HCT116 (cell line): Measurements from ENCODE around the gene CNTF. TPM values are rescaled to one million over a fixed set of nuclear protein-coding genes. Genes with fewer than 3 reads are reported as not detected.

Source experiments
- ATAC-seq: fragments of 200-7000 bp; cut with Tn5 transposase; 2 replicates; pipeline ENCODE4 v1.9.1; 2020; ENCODE audit warnings: mild to moderate bottlenecking, moderate library complexity
- BruUV-seq: library from RNA; stranded (reverse); fragments of 400-500 nt; replicated peaks from 2 replicates; lab custom pipeline; 2021; lab: Mats Ljungman, UMichigan
- CTCF ChIA-PET: fragments of 300-600 bp; sonication (Branson Sonifier 250); formaldehyde crosslinking; loops from one replicate; lab custom pipeline; 2021; ENCODE audit warnings: antibody characterized with exemption; lab: Charles Lee
- POLR2A ChIA-PET: fragments of 300-600, 350-600 bp; sonication (Branson Sonifier 250); formaldehyde crosslinking; loops from one replicate; lab custom pipeline; 2021; ENCODE audit warnings: antibody characterized with exemption; lab: Charles Lee
- RAD21 ChIA-PET, 2 experiments: fragments of 300-600 bp; sonication (Branson Sonifier 250); formaldehyde crosslinking; loops; one replicate each; lab custom pipeline; 2023; ENCODE audit warnings: low total read pairs in 2 of 2; ENCODE audit not compliant: uncharacterized antibody in 2 of 2, unreplicated experiment in 2 of 2, low non-redundant PET in 1 of 2; lab: Charles Lee
- DNase-seq: peaks from one replicate; pipeline ENCODE4 v3.0.0-alpha.2; 2010; ENCODE audit warnings: low read depth, low spot score
- H2AFZ ChIP-seq: fragments of 200-600 bp; shearing (Covaris generic), sonication (generic); 2 replicates; pipeline ENCODE4 v1.6.1; 2017; ENCODE audit warnings: low read depth, mixed run types, mixed read lengths, antibody characterized with exemption, low read length; ENCODE audit not compliant: poor library complexity, severe bottlenecking
- H3K27ac ChIP-seq: 2 replicates; pipeline ENCODE4 v1.5.1; 2012; ENCODE audit warnings: low read depth, low read length
- H3K27me3 ChIP-seq: fragments of 200-600 bp; sonication (generic); 2 replicates; pipeline ENCODE4 v1.6.1; 2016; ENCODE audit warnings: mixed run types, low read length, mixed read lengths; ENCODE audit not compliant: insufficient read depth
- H3K36me3 ChIP-seq, 2 experiments: fragments of 200-500 bp in 1 of 2; fragments of 200-600 bp in 1 of 2; sonication (Bioruptor generic) in 1 of 2; sonication (generic) in 1 of 2; 2 replicates each; pipeline versions ENCODE4 v1.5.1 to v1.6.1; 2014 to 2016; ENCODE audit warnings: low read length in 2 of 2, inconsistent platforms in 1 of 2, mixed read lengths in 1 of 2, mixed run types in 1 of 2; ENCODE audit not compliant: insufficient read depth in 2 of 2, control insufficient read depth in 1 of 2
- H3K4me1 ChIP-seq, 2 experiments: fragments of 200-600 bp in 1 of 2; sonication (generic) in 1 of 2; 2 replicates each; pipeline versions ENCODE4 v1.5.1 to v1.6.1; 2012 to 2017; ENCODE audit warnings: low read length in 2 of 2, inconsistent platforms in 1 of 2, mild to moderate bottlenecking in 1 of 2, mixed read lengths in 1 of 2, mixed run types in 1 of 2, moderate library complexity in 1 of 2; ENCODE audit not compliant: insufficient read depth in 2 of 2, control insufficient read depth in 1 of 2
- H3K4me2 ChIP-seq: fragments of 200-600 bp; sonication (generic); 2 replicates; pipeline ENCODE4 v1.6.1; 2017; ENCODE audit warnings: mixed run types, low read length, mixed read lengths
- H3K4me3 ChIP-seq, 2 experiments: fragments of 200-600 bp in 1 of 2; sonication (generic) in 1 of 2; replicated peaks in 1 of 2; 2 replicates each; pipeline ENCODE4 v1.5.1; 2011 to 2016; ENCODE audit warnings: low read length in 2 of 2, control low read depth in 1 of 2, low read depth in 1 of 2, mild to moderate bottlenecking in 1 of 2, mixed read lengths in 1 of 2, mixed run types in 1 of 2
- H3K79me2 ChIP-seq: fragments of 200-600 bp; sonication (generic); 2 replicates; pipeline ENCODE4 v1.6.1; 2017; ENCODE audit warnings: mild to moderate bottlenecking, mixed run types, low read length, moderate library complexity, mixed read lengths; ENCODE audit not compliant: insufficient read depth
- H3K9ac ChIP-seq: fragments of 200-600 bp; sonication (generic); 2 replicates; pipeline ENCODE4 v1.6.1; 2016; ENCODE audit warnings: low read length, mixed read lengths
- H3K9me2 ChIP-seq: fragments of 200-600 bp; sonication (generic), shearing (Covaris generic); 2 replicates; pipeline ENCODE4 v1.6.1; 2017; ENCODE audit warnings: mixed run types, mild to moderate bottlenecking, moderate library complexity; ENCODE audit not compliant: insufficient read depth
- H3K9me3 ChIP-seq, 2 experiments: fragments of 200-500 bp in 1 of 2; fragments of 200-600 bp in 1 of 2; sonication (Bioruptor generic) in 1 of 2; sonication (generic) in 1 of 2; 2 replicates each; pipeline ENCODE4 v1.6.1; 2014 to 2017; ENCODE audit warnings: low read length in 2 of 2, mixed read lengths in 2 of 2, inconsistent platforms in 1 of 2, low read depth in 1 of 2, mild to moderate bottlenecking in 1 of 2, mixed run types in 1 of 2, moderate library complexity in 1 of 2; ENCODE audit not compliant: control insufficient read depth in 1 of 2, insufficient read depth in 1 of 2
- H4K20me1 ChIP-seq: fragments of 200-600 bp; sonication (generic), shearing (Covaris generic); 2 replicates; pipeline ENCODE4 v1.6.1; 2017; ENCODE audit warnings: mixed run types, mild to moderate bottlenecking, moderate library complexity; ENCODE audit not compliant: insufficient read depth
- CTCF ChIP-seq, 3 experiments: fragments of 200-600 bp in 1 of 3; sonication (generic) in 1 of 3; IDR thresholded peaks in 2 of 3; conservative IDR thresholded peaks in 1 of 3; 2 replicates each; pipeline ENCODE4 v1.5.1; 2012 to 2017; ENCODE audit warnings: low read depth in 2 of 3, low read length in 2 of 3, antibody characterized with exemption in 1 of 3, borderline replicate concordance in 1 of 3, control low read depth in 1 of 3, mild to moderate bottlenecking in 1 of 3, mixed read lengths in 1 of 3, mixed run types in 1 of 3, moderate library complexity in 1 of 3; ENCODE audit not compliant: insufficient read depth in 1 of 3
- ELF1 ChIP-seq: IDR thresholded peaks from 2 replicates; pipeline ENCODE4 v1.6.1; 2012; ENCODE audit warnings: low read depth, borderline replicate concordance
- EZH2 ChIP-seq: fragments of 200-600 bp; sonication (generic); IDR thresholded peaks from 2 replicates; pipeline ENCODE4 v1.6.1; 2017; ENCODE audit warnings: antibody characterized with exemption, mixed run types
- EZH2phosphoT487 ChIP-seq: fragments of 200-600 bp; IDR thresholded peaks from 2 replicates; pipeline ENCODE4 v1.6.1; 2018; ENCODE audit warnings: antibody characterized with exemption, borderline replicate concordance
- FOSL1 ChIP-seq: IDR thresholded peaks from 2 replicates; pipeline ENCODE4 v1.6.1; 2012; ENCODE audit warnings: low read depth
- MAX ChIP-seq: IDR thresholded peaks from 2 replicates; pipeline ENCODE4 v1.6.1; 2012
- POLR2A ChIP-seq: IDR thresholded peaks from 2 replicates; pipeline ENCODE4 v1.7.0; 2011; ENCODE audit warnings: borderline replicate concordance; ENCODE audit not compliant: insufficient read depth, insufficient read length; ENCODE audit errors: extremely low read depth
- POLR2AphosphoS5 ChIP-seq: IDR thresholded peaks from 2 replicates; pipeline ENCODE4 v1.6.1; 2011; ENCODE audit warnings: mild to moderate bottlenecking, low read depth, low read length, moderate library complexity
- SP1 ChIP-seq: IDR thresholded peaks from 2 replicates; pipeline ENCODE4 v1.6.1; 2012; ENCODE audit warnings: low read depth
- SRF ChIP-seq: IDR thresholded peaks from 2 replicates; pipeline ENCODE4 v1.6.1; 2012; ENCODE audit warnings: low read depth
- TCF7L2 ChIP-seq: IDR thresholded peaks from 2 replicates; pipeline ENCODE4 v1.7.0; 2011; ENCODE audit warnings: borderline replicate concordance, inconsistent platforms; ENCODE audit not compliant: insufficient read depth, insufficient read length; ENCODE audit errors: extremely low read depth
- ZFX ChIP-seq: fragments of 450-650 bp; IDR thresholded peaks from 2 replicates; pipeline ENCODE4 v1.6.1; 2017
- intact Hi-C: fragments of 100-400 bp; cut with micrococcal nuclease; formaldehyde crosslinking; loops from 2 replicates; pipeline ENCODE4 v1.10.0; 2022
- total RNA-seq: library from RNA; stranded (reverse); gene quantifications from one replicate; pipeline ENCODE4 v1.2.1, GENCODE V29; 2021; ENCODE audit not compliant: unreplicated experiment
- TF ChIP-seq, protein P1 (sequence below): IDR thresholded peaks from 2 replicates; pipeline ENCODE4 v1.6.1; 2011; ENCODE audit warnings: mild to moderate bottlenecking, low read length, moderate library complexity; ENCODE audit not compliant: insufficient replicate concordance; ENCODE audit errors: extremely low read depth
- TF ChIP-seq, protein P2 (sequence below): IDR thresholded peaks from 2 replicates; pipeline ENCODE4 v1.6.1; 2012

The CNTF gene
- total RNA-seq, 1 experiment from 2014 or later = 2.3 TPM

DNA sequence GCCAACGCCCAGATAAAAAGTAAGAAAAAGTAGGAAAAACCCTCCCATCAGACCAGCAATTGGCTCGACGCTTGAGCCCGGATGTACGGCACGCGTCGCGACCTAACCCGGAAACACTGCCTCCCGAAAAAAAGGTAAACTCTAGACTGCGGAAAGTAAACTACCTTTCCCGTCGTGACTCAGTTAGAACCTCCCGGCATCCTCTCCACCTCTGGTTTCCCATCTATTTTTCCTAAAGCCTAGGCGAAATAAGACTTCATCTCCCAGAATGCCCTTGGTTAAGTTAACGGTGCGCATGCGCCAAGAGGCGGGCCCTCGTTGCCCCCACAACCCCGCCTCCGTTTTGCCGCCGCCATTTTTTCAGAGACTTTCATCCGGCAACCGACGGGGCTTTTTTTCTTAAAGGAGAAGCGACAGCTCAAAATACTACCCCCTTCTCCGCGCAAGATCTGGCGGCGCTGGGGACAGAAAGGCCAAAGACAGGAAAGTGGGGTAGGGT, 44.3 kb upstream of the CNTF start (continued):
- TF ChIP-seq, protein P1, sequence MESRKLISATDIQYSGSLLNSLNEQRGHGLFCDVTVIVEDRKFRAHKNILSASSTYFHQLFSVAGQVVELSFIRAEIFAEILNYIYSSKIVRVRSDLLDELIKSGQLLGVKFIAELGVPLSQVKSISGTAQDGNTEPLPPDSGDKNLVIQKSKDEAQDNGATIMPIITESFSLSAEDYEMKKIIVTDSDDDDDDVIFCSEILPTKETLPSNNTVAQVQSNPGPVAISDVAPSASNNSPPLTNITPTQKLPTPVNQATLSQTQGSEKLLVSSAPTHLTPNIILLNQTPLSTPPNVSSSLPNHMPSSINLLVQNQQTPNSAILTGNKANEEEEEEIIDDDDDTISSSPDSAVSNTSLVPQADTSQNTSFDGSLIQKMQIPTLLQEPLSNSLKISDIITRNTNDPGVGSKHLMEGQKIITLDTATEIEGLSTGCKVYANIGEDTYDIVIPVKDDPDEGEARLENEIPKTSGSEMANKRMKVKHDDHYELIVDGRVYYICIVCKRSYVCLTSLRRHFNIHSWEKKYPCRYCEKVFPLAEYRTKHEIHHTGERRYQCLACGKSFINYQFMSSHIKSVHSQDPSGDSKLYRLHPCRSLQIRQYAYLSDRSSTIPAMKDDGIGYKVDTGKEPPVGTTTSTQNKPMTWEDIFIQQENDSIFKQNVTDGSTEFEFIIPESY = peak; percentile 56
- TF ChIP-seq SP1 (peak; percentile 82), EZH2phosphoT487 (no peak), FOSL1 (no peak)
- TF ChIP-seq, protein P2, sequence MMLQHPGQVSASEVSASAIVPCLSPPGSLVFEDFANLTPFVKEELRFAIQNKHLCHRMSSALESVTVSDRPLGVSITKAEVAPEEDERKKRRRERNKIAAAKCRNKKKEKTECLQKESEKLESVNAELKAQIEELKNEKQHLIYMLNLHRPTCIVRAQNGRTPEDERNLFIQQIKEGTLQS = no peak
- TF ChIP-seq, all 23 proteins: peak for 9

DNA sequence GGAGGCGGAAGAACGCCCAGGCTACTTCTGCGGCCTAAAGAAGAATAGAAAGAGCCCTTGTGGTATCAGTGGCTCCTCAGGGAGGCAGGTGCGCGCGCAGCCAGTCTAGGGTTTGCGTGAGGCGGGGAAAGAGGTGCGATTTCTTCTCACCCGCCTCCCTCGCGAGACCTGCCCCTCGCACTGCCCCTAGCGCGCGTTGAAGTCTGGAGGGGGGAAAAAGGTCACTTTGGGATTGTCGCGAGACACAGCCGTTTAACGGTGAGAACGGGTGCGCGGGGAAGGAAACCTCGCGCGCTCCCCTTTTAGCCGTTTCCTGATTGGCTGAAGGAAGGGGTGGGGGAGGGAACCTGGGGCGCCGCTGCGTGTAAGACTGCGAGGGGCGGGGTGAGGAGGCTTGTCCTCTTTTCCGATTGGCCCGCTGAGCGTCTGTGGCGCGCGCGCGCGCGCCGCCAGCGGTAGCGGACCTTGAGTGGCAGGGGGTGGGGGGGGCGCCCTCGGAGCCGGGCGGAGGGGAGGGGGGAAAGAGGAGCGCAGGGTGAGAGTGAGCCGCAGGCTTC, 43.8 kb upstream of the CNTF start, which contains the start of gene ZFP91:
TSS of gene ZFP91 (plus strand) at position 429 of the 557 bp plus-strand sequence. CDS start 219 bp downstream, outside the sequence.
- Histone ChIP-seq H3K9me2 (no peaks in the 10 kb centered on the region), H3K9me3 (no peaks in the 10 kb centered on the region), H3K27ac (peak within 1 kb of the TSS; percentile 97), H3K9ac (peak within 1 kb of the TSS; percentile 95), H4K20me1 (peaks cover 4% of the 10 kb centered on the region; the same call in 1 of the 2 replicates), H3K4me3 (peak within 1 kb of the TSS; percentile 78 to 88), H3K79me2 (peaks cover 55% of the 10 kb centered on the region), H3K36me3 (no peaks in the 10 kb centered on the region), H3K4me1 (peaks cover 15 to 28% of the 10 kb centered on the region in 2 experiments), H3K27me3 (no peaks in the 10 kb centered on the region), H2AFZ (no peak within 1 kb of the TSS), H3K4me2 (peak within 1 kb of the TSS; percentile 79)
- CTCF ChIA-PET = interaction anchor here (1.3 to 3.2 kb wide), 3 partner anchors 11 to 95 kb away, joined by 4 to 21 read pairs (median 15); no protein-coding TSS in a partner anchor
- no TSS peak for BruUV-seq
- intact Hi-C loops = loop anchor here (5.0 kb wide), 5 partner anchors 324 to 911 kb away; partner anchors contain the start of genes FAM111A, MED19, TMX2 and ZDHHC5
- ATAC-seq (peak; percentile 69), DNase-seq (peak; percentile 95)
- TF ChIP-seq EZH2 (no peak), EZH2phosphoT487 (no peak), ZFX (no peak), SP1 (peak; percentile 37), CTCF (IDR thresholded peaks at IDR 0.05 in 2 of 3, conservative IDR thresholded peaks at IDR 0.05 in 1 of 3; ENCODE audit: borderline replicate concordance in 1 of 3, insufficient read depth in 1 of 3, low read depth in 2 of 3, low read length in 2 of 3) (no peak), MAX (peak; percentile 59), POLR2AphosphoS5 (peak; percentile 49; the same call in 1 of the 2 replicates), TCF7L2 (no peak), ELF1 (no peak), POLR2A (no peak), SRF (no peak)
- TF ChIP-seq, protein P1 = peak; percentile 95
- RAD21 ChIA-PET = interaction anchor here in 1 of 2 experiments (0.6 kb wide), 1 partner anchor 860 kb away, joined by 3 read pairs; no protein-coding TSS in a partner anchor
- POLR2A ChIA-PET = no interaction called here
